Activated CD8-positive, alpha-beta memory T cell treated with anti-CD3 and anti-CD28 coated beads, Interleukin-2, amount 10 ng/mL, durations not matched to agents 7 days and 5 days (primary cell): ENCODE data around the gene MYORG. TPM values are rescaled to one million over a fixed set of nuclear protein-coding genes. Genes with fewer than 3 reads are reported as not detected.

Experiments
- ATAC-seq: fragments of 150-1000 bp; cut with Tn5 transposase; one replicate; pipeline ENCODE4 v1.10.0; 2021; ENCODE audit warnings: moderate library complexity
- CTCF ChIA-PET: fragments of 350-600 bp; sonication (Branson Sonifier 250); formaldehyde crosslinking; loops from one replicate; lab custom pipeline; 2021; ENCODE audit warnings: antibody characterized with exemption; lab: Charles Lee
- DNase-seq: peaks from one replicate; pipeline ENCODE4 v3.0.0-alpha.2; 2020
- H3K27ac Mint-ChIP-seq: one replicate; pipeline ENCODE4 v1.8.0; 2021; ENCODE audit warnings: mild to moderate bottlenecking, mixed read lengths
- H3K27me3 Mint-ChIP-seq: one replicate; pipeline ENCODE4 v1.8.0; 2021; ENCODE audit warnings: mixed read lengths
- H3K36me3 Mint-ChIP-seq: one replicate; pipeline ENCODE4 v1.8.0; 2021; ENCODE audit warnings: mild to moderate bottlenecking, mixed read lengths
- H3K4me1 Mint-ChIP-seq: one replicate; pipeline ENCODE4 v1.8.0; 2021; ENCODE audit warnings: mixed read lengths
- H3K4me3 Mint-ChIP-seq: one replicate; pipeline ENCODE4 v1.8.0; 2021; ENCODE audit warnings: mild to moderate bottlenecking, moderate library complexity, mixed read lengths
- H3K9me3 Mint-ChIP-seq: one replicate; pipeline ENCODE4 v1.8.0; 2022; ENCODE audit warnings: low read depth, mixed read lengths
- total RNA-seq, 2 experiments: library from RNA; stranded (reverse); gene quantifications; one replicate each; pipeline ENCODE4 v1.2.3, GENCODE V29; 2021

MYORG gene
- total RNA-seq, 2 experiments from 2014 or later: 3.7 to 4.2 TPM

DNA sequence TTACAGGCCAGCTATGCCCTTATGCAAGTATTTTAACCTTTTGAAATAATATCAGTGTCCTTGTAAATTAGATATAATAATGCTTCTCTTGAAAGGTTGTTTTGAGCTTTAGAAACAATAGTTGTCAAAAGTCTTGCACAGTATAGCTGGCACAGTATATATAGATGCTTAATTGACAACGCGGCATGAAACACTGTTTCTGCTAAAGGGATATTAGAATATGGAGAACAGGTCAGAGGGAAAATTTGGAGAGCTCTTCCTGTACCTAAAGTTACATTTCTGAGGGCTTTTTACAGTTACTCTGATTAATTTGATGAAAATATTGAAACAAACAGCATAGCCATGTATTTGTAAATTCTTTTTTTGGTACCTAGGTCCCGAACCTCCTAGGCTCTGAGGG, 42.9 kb downstream of the MYORG start:
- DNase-seq: no peak
- H3K36me3 Mint-ChIP-seq: peaks cover 5% of the 10 kb centered on the region
- no peak overlapping the region for H3K27ac Mint-ChIP-seq
- peaks cover 23% of the 10 kb centered on the region for H3K4me1 Mint-ChIP-seq
- H3K9me3 Mint-ChIP-seq: no peaks in the 10 kb centered on the region
- H3K27me3 Mint-ChIP-seq: no peaks in the 10 kb centered on the region
- no peak overlapping the region for H3K4me3 Mint-ChIP-seq
- ATAC-seq: no peak
- CTCF ChIA-PET: interaction anchor here (1.4 to 6.8 kb wide), 3 partner anchors 30 to 70 kb away, joined by 3 to 143 read pairs (median 12); partner anchors contain the start of gene MYORG

DNA sequence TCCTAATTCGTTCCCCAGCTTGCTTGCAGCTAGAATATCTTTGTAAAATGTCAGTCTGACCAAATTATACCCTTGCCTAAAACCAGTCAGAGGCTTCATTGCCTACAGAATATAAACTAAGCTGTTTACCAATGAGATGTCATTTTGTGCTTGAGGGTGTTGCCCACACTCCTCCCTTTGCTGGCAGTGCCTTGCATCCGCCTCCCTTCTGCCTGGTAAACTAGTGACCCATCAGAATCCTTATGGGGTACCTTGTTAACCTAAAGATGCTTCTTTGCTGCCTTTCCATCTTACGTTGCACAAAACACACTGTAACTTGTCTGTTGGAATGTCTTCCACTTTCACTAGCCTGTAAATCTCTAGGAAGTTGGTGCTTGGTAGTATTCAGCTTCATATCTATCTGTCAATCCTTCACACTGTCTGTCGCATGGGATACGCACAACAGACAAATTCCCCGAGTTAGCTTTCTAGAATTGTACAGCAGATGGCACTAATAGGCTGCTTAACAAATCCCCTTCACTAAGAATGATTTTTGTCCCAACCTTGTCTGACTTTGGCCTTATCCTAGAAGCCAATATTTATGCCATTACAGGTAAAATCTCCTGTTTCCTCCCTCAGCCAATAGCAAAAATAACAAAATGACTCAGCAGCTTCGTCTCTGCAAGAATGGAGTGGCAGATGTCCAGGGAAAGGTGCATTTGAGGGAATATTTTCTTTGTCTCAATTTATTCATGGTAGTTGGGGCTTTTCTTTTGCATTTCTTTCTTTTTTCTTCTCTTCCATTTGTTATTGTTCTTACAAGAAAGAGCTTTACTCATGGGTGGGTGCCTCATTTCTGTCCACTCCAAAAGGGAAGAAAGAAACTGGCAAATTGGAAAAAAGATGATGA, 44.4 kb downstream of the MYORG start:
- H3K4me3 Mint-ChIP-seq: no peak overlapping the region
- CTCF ChIA-PET: interaction anchor here (0.8 to 6.8 kb wide), 5 partner anchors 10 to 260 kb away, joined by 3 to 143 read pairs (median 3); partner anchors contain the start of gene MYORG
- no peaks in the 10 kb centered on the region for H3K27me3 Mint-ChIP-seq
- no peaks in the 10 kb centered on the region for H3K36me3 Mint-ChIP-seq
- no peak overlapping the region for H3K27ac Mint-ChIP-seq
- no peak for DNase-seq
- no peak for ATAC-seq
- H3K9me3 Mint-ChIP-seq: no peaks in the 10 kb centered on the region
- H3K4me1 Mint-ChIP-seq: peaks cover 30% of the 10 kb centered on the region

DNA sequence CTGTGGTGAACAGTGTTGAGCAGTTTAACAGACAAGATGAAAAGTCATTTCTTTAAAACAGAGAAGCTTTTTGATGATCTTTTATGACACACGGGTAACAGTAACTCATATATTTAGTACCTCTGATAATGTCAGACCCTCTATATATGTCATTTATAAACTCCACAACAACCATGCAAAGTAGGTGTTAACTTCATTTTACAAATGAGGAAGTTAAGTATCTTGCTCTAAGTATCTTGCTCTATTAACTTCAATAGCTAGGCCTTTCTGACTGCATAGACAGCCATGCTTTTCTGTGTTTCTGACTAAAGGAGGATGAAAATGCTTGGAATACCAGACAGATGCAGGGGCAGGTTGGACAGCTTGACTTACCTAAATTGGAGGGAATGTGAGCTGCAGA, 45.5 kb downstream of the MYORG start:
- no peak overlapping the region for H3K4me3 Mint-ChIP-seq
- DNase-seq (no peak), ATAC-seq (no peak)
- H3K27ac Mint-ChIP-seq: no peak overlapping the region
- H3K36me3 Mint-ChIP-seq: no peaks in the 10 kb centered on the region
- CTCF ChIA-PET: interaction anchor here (0.8 to 6.8 kb wide), 4 partner anchors 39 to 261 kb away, joined by 3 to 143 read pairs (median 8); partner anchors contain the start of gene MYORG
- H3K4me1 Mint-ChIP-seq: peaks cover 36% of the 10 kb centered on the region
- H3K27me3 Mint-ChIP-seq: no peaks in the 10 kb centered on the region
- H3K9me3 Mint-ChIP-seq: no peaks in the 10 kb centered on the region

DNA sequence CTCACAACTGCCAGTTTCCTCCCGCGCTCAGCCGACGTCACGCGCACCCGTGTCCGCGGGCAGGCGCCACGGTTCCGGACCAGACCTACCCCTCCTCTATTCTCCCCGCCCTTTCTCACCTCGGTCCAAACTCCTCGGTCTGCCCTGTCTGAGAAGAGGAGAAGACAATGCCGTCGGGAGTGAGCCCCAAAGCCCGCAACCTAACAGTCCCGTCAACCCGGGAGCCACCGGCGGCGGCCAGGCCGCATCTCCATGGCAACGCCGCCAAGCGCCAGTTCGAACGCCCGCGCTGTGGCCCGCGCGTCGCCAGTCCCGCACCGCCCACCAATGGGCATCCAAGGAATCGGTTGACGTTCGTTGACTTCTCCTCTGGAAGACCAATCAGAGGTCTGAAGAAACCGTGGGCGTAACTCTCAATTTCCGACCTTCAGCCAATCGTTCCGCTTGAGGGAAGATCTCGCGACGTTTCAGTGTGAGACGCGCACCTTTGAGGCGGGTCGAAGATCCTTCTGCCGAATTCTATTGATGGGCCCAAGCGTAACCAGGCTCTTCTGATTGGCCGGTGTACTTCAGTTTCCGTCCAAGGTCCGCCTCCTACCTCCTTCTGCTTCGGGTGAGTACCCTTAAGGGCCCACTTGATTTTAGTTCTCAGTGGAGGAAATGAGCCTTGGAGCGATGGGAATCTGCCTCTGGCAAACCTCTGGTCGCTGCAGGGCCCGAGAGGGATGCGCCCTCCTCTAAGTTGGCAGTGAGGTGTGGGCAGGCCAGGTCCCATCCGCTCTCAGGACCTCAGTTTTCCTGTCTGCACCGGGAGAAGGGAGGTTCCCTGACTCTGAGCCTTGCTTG, 47.5 kb downstream of the MYORG start, which contains the start of the genes KIF24 and NUDT2:
TSS of gene KIF24 (minus strand) at position 282 of the 846 bp plus-strand sequence. CDS start 17,922 bp downstream, outside the sequence.
TSS of gene NUDT2 (plus strand) at position 583 of the 846 bp plus-strand sequence. CDS start 9,471 bp downstream, outside the sequence.
- Mint-ChIP-seq H3K27ac (peak within 1 kb of the TSS; percentile 95), H3K9me3 (no peaks in the 10 kb centered on the region), H3K27me3 (no peaks in the 10 kb centered on the region), H3K36me3 (no peaks in the 10 kb centered on the region), H3K4me1 (peaks cover 35% of the 10 kb centered on the region), H3K4me3 (peak within 1 kb of the TSS; percentile 90)
- peak; percentile 93 for ATAC-seq
- CTCF ChIA-PET: no interaction called here
- DNase-seq: peak; percentile 99

DNA sequence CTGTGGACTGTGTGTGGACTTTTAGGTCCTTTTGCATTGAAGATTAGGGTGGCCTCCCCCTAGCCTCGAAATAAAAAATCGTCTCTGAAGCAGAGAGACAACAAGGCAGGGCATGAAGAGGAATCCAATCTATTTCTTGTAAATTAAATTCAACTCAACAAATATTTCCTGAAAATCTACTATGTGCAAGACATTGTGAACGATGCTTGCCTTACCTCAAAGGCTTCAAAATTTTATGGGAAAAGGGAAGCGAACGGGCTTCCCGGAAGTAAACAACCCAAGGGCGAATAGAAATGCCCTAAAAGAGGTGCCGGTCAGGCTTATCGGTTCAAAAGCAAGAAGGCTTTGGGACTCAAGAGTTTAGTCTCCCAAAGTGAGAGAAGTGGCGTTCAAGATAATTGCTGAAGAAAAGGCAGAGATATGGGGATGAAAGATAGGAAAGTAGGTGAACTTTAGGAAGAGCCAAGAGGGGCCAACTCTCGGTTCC, 48.2 kb downstream of the MYORG start:
- CTCF ChIA-PET: interaction anchor here (1.0 to 1.6 kb wide), 4 partner anchors 10 to 75 kb away, joined by 3 to 6 read pairs (median 4); no protein-coding TSS in a partner anchor
- H3K4me1 Mint-ChIP-seq: peaks cover 35% of the 10 kb centered on the region
- DNase-seq: no peak

DNA sequence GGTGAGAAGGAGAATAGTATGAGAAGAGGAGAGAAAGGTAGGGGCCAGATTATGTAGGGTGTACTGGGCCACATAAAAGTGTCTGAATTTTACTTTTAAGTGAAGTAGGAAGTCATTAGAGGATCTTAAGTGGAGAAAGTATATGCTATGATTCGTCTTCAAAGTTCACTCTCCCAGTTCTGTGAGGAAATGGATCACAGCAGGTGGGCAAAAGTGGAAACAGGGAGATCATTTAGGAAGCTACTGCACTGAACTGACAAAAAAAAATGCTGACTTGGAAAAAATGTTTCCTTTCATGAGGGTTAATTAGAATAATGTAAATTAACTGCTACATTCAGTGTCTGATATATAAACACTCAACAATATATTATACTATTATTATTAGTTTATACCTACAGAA, 50.0 kb downstream of the MYORG start:
- ATAC-seq: no peak
- CTCF ChIA-PET: interaction anchor here (0.6 kb wide), 1 partner anchor 513 kb away, joined by 4 read pairs; no protein-coding TSS in a partner anchor

More for the DNA sequence above, 48.2 kb downstream of the MYORG start:
- H3K4me3 Mint-ChIP-seq: peak overlapping the region; percentile 90
- no peaks in the 10 kb centered on the region for H3K36me3 Mint-ChIP-seq
- ATAC-seq: peak; percentile 1
- no peaks in the 10 kb centered on the region for H3K27me3 Mint-ChIP-seq
- H3K9me3 Mint-ChIP-seq: no peaks in the 10 kb centered on the region
- H3K27ac Mint-ChIP-seq: peak overlapping the region; percentile 95

DNA sequence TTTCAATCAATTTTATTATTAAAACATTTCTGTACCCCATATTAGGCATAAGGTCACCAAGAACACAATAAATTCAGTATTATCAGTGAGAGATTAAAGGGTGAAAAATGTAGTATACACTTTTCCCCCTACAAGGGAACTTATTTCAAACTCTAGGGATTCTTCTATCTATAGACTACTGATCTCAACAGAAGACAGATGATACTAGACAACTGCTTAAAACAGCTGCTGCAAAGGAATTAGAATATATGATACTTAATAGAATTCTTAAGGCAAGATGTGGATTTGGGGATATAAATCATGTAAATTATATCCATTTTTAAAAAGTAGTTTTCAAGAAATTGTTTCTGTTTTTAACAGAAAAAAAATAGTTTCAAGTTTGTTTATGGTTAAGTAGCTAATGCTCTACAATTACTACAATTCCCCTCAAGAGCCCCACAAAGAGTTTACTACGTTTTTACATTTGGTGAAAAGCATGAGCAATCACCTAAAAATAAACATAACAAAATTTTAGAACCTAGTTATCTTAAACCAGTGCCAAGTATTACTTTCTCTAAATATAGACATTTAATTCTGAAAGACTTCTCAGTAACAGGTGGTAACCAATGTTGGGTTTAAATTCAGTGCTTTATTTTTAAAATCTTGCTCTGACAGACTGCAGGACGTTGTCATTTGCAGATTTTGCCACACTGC, 53.7 kb downstream of the MYORG start:
- Mint-ChIP-seq H3K4me1 (peaks cover 11% of the 10 kb centered on the region), H3K27me3 (no peaks in the 10 kb centered on the region), H3K9me3 (no peaks in the 10 kb centered on the region), H3K27ac (no peak overlapping the region), H3K4me3 (no peak overlapping the region), H3K36me3 (peaks cover 5% of the 10 kb centered on the region)
- ATAC-seq: no peak
- DNase-seq: no peak
- CTCF ChIA-PET: interaction anchor here (1.1 kb wide), 1 partner anchor 70 kb away, joined by 4 read pairs; no protein-coding TSS in a partner anchor

More for the DNA sequence above, 50.0 kb downstream of the MYORG start:
- Mint-ChIP-seq H3K4me1 (peaks cover 26% of the 10 kb centered on the region), H3K27me3 (no peaks in the 10 kb centered on the region), H3K36me3 (no peaks in the 10 kb centered on the region), H3K27ac (peak overlapping the region; percentile 1), H3K9me3 (no peaks in the 10 kb centered on the region), H3K4me3 (no peak overlapping the region)
- DNase-seq: no peak

DNA sequence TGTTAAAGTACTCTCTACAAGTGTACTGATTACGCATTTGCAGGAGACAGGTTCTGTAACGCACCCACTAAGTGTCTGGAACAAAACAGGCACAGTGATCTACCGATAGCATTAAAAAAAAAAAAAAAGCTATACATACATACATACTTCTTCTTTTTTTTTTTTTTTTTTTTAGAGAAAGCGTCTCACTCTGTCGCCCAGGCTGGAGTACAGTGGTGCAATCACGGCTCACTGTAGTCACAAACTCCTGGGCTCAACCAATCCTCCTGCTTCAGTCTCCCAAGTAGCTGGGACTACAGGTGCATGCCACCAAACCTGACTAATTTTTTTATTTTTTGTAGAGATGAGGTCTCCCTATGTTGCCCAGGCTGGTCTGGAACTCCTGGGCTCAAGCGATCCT, 55.2 kb downstream of the MYORG start:
- H3K4me3 Mint-ChIP-seq: no peak overlapping the region

DNA sequence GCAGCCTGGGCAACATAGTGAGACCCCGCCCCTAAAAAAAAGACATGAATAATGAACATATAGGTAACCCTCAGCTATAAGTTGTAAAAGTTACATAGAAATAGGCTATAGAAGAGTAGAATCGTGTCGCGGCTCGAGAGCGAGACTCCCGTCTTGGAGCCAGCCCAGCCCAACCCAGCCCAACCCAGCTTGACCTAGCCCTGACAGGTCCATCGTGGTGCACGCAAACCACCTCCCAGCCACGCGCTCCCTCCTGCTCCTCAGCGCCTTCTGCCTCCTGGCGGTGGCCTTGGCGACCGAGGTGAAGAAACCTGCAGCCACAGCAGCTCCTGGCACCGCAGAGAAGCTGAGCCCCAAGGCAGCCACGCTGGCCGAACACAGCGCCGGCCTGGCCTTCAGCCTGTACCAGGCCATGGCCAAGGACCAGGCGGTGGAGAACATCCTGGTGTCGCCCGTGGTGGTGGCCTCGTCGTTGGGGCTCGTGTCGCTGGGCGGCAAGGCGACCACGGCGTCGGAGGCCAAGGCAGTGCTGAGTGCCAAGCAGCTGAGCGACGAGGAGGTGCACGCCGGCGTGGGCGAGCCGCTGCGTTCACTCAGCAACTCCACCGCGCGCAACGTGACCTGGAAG, 58.4 kb downstream of the MYORG start:
- no peak for ATAC-seq
- Mint-ChIP-seq H3K27me3 (no peaks in the 10 kb centered on the region), H3K27ac (no peak overlapping the region), H3K9me3 (no peaks in the 10 kb centered on the region), H3K4me3 (no peak overlapping the region), H3K36me3 (peaks cover 8% of the 10 kb centered on the region), H3K4me1 (no peaks in the 10 kb centered on the region)
- no peak for DNase-seq
- CTCF ChIA-PET: interaction anchor here (1.4 kb wide), 1 partner anchor 10 kb away, joined by 3 read pairs; no protein-coding TSS in a partner anchor

More for the DNA sequence above, 55.2 kb downstream of the MYORG start:
- Mint-ChIP-seq H3K9me3 (no peaks in the 10 kb centered on the region), H3K27me3 (no peaks in the 10 kb centered on the region), H3K36me3 (peaks cover 6% of the 10 kb centered on the region), H3K27ac (no peak overlapping the region), H3K4me1 (peaks cover 2% of the 10 kb centered on the region)
- ATAC-seq (no peak), DNase-seq (no peak)
- CTCF ChIA-PET: no interaction called here

DNA sequence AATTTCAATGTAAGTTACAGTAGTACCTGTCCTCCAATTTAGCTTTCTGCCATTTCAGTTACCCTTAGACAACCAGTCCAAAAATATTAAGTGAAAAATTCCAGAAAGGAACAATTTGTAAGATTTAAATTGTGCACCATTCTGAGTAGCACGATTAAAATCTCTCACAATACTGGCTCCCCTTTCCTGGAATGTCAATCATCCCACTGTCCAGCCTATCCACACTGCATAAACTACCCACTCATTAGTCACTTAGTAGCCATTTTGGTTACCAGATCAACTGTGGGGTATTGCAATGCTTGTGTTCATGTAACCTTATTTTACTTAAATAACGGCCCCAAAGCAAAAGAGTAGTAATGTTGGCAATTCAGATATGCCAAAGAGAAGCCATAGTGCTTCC, 59.3 kb downstream of the MYORG start:
- Mint-ChIP-seq H3K4me3 (no peak overlapping the region), H3K27ac (no peak overlapping the region), H3K4me1 (no peaks in the 10 kb centered on the region), H3K36me3 (peaks cover 8% of the 10 kb centered on the region), H3K9me3 (no peaks in the 10 kb centered on the region), H3K27me3 (no peaks in the 10 kb centered on the region)
- ATAC-seq (no peak), DNase-seq (no peak)
- CTCF ChIA-PET: no interaction called here
